WI38 (cell line): ENCODE results near the gene MYO9A.

Source experiments
- H3K4me3 ChIP-seq: 2 replicates; pipeline ENCODE4 v1.5.1; 2011; ENCODE audit warnings: low read depth, mild to moderate bottlenecking, control low read depth, low read length
- CTCF ChIP-seq: IDR thresholded peaks from 2 replicates; pipeline ENCODE4 v1.5.1; 2012; ENCODE audit warnings: low read depth, mild to moderate bottlenecking, control low read depth, low read length

The MYO9A gene

GRCh38 chr15:71939981-71940588, 177.9 kb downstream of the MYO9A start:
- no peak for TF ChIP-seq CTCF
- H3K4me3 ChIP-seq = no peak overlapping the region

GRCh38 chr15:71937650-71938311, 180.2 kb downstream of the MYO9A start:
- no peak for TF ChIP-seq CTCF
- no peak overlapping the region for H3K4me3 ChIP-seq

- no peak for TF ChIP-seq CTCF
- H3K4me3 ChIP-seq = no peak overlapping the region
Observed at GRCh38 chr15:71934446-71934845, 183.5 kb downstream of the MYO9A start.

- no peak for TF ChIP-seq CTCF
- no peak overlapping the region for H3K4me3 ChIP-seq
Observed at GRCh38 chr15:71932689-71933088, 185.3 kb downstream of the MYO9A start.

GRCh38 chr15:71931261-71931660, 186.7 kb downstream of the MYO9A start:
- TF ChIP-seq CTCF = no peak
- H3K4me3 ChIP-seq = no peak overlapping the region

- H3K4me3 ChIP-seq = no peak overlapping the region
- no peak for TF ChIP-seq CTCF
Observed at GRCh38 chr15:71925145-71925544, 192.8 kb downstream of the MYO9A start.

GRCh38 chr15:71921191-71921590, 196.8 kb downstream of the MYO9A start:
- H3K4me3 ChIP-seq = no peak overlapping the region
- TF ChIP-seq CTCF = no peak
